Measurements from ENCODE around the gene STAB2. TPM values are rescaled to one million over a fixed set of nuclear protein-coding genes. Genes with fewer than 3 reads are reported as not detected.

The STAB2 gene
- total and polyA plus RNA-seq, 4 experiments from 2014 or later = not detected

DNA sequence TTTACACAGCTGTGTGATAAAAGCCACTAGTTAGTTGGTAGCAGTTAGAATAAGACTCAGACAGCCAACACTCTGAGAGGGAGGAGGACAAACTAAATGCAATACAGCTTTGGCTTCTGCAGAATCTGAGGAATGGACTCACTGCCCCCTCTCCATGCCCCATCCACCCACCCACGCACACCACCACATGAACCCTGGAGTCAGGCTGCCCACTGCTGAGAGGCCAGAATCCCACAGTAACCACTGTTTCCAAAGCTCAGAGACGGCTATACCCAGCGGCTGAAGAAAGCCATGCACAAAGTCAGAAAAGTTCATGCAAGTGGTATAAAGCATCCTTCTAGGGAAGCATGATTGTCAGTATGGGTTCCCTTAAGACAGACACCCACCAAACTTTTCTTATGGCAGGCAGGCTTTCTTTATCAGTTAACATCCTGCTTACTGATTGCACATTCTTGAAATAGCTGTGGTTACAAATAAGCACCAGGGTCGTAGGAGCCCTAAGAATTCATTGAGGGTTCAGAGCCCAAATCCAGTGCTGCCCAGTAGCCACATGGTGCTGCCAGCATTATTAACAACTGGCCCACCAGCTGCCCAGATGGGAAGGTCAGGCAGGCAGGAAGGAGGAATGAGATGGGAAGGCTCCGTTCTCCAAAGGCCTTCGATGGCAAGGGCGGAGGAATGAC lies 192.5 kb downstream of the STAB2 start:
- Mint-ChIP-seq H3K4me3 (no peak overlapping the region), H3K36me3 (peaks cover 61 to 64% of the 10 kb centered on the region in 2 donors), H3K9me3 (no peaks in the 10 kb centered on the region), H3K27ac (no peak overlapping the region), H3K27me3 (no peaks in the 10 kb centered on the region), H3K4me1 (no peaks in the 10 kb centered on the region)
- Histone ChIP-seq H3K36me3 (ENCODE audit: insufficient read depth, low read length) (peaks cover 15% of the 10 kb centered on the region), H3K4me3 (ENCODE audit: low read length in 2 of 2) (no peak overlapping the region), H3K27me3 (ENCODE audit: insufficient read depth, low read length) (no peaks in the 10 kb centered on the region), H3K4me1 (ENCODE audit: insufficient read depth, low read length) (no peaks in the 10 kb centered on the region), H3K27ac (ENCODE audit: low read depth, low read length) (no peak overlapping the region), H3K9me3 (ENCODE audit: control insufficient read depth in 1 of 2, low read length in 2 of 2) (no peaks in the 10 kb centered on the region)
- ChIA-PET POLR2A (ENCODE audit: partially characterized antibody) (no interaction called here), CTCF (ENCODE audit: partially characterized antibody) (no interaction called here)
- DNase-seq = no peak
- intact Hi-C loops (cut with micrococcal nuclease) = no loop called here

DNA sequence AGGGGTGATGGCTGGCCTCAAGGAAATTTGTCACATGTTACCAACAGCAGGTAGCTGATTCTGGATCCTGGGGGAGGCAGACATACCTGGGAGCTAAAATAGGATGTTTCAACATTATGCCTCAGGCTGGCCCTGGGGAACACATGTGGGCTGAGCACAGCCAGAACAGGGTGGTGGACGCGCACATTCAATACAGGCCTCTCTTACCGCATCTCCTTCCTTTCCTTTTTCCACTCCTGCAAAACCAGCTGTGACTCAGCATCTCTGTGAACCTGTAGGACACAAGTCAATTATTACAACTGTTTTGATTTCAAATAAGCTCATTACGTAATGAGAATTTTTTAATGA lies 193.0 kb downstream of the STAB2 start:
- peaks cover 16% of the 10 kb centered on the region for H3K36me3 ChIP-seq (ENCODE audit: insufficient read depth, low read length)
- CTCF ChIA-PET (ENCODE audit: partially characterized antibody) = no interaction called here
- intact Hi-C loops (cut with micrococcal nuclease) = no loop called here

GRCh38 chr12:103780992-103781391 lies 193.9 kb downstream of the STAB2 start:
- Histone ChIP-seq H3K4me3 (ENCODE audit: low read length in 2 of 2) (no peak overlapping the region), H3K27ac (ENCODE audit: low read depth, low read length) (no peak overlapping the region), H3K36me3 (ENCODE audit: insufficient read depth, low read length) (peaks cover 19% of the 10 kb centered on the region), H3K4me1 (ENCODE audit: insufficient read depth, low read length) (no peaks in the 10 kb centered on the region), H3K9me3 (ENCODE audit: control insufficient read depth in 1 of 2, low read length in 2 of 2) (no peaks in the 10 kb centered on the region), H3K27me3 (ENCODE audit: insufficient read depth, low read length) (no peaks in the 10 kb centered on the region)
- CTCF ChIA-PET (ENCODE audit: partially characterized antibody) = no interaction called here
- DNase-seq = no peak
- Mint-ChIP-seq H3K4me3 (no peak overlapping the region), H3K4me1 (no peaks in the 10 kb centered on the region), H3K27me3 (no peaks in the 10 kb centered on the region), H3K9me3 (no peaks in the 10 kb centered on the region), H3K36me3 (peaks cover 60 to 70% of the 10 kb centered on the region in 2 donors), H3K27ac (no peak overlapping the region)
- intact Hi-C loops (cut with micrococcal nuclease) = no loop called here
- POLR2A ChIA-PET (ENCODE audit: partially characterized antibody) = no interaction called here

More for the DNA sequence above, 193.0 kb downstream of the STAB2 start:
- Histone ChIP-seq H3K9me3 (ENCODE audit: control insufficient read depth in 1 of 2, low read length in 2 of 2) (no peaks in the 10 kb centered on the region), H3K27ac (ENCODE audit: low read depth, low read length) (no peak overlapping the region), H3K4me3 (ENCODE audit: low read length in 2 of 2) (no peak overlapping the region), H3K4me1 (ENCODE audit: insufficient read depth, low read length) (no peaks in the 10 kb centered on the region), H3K27me3 (ENCODE audit: insufficient read depth, low read length) (no peaks in the 10 kb centered on the region)
- DNase-seq = no peak
- no peaks in the 10 kb centered on the region for H3K4me1 Mint-ChIP-seq
- H3K27me3 Mint-ChIP-seq = no peaks in the 10 kb centered on the region
- H3K36me3 Mint-ChIP-seq = peaks cover 65 to 67% of the 10 kb centered on the region in 2 donors
- POLR2A ChIA-PET (ENCODE audit: partially characterized antibody) = no interaction called here
- peak overlapping the region in 1 of 7 donors; percentile 25 for H3K27ac Mint-ChIP-seq
- no peaks in the 10 kb centered on the region for H3K9me3 Mint-ChIP-seq
- no peak overlapping the region for H3K4me3 Mint-ChIP-seq

DNA sequence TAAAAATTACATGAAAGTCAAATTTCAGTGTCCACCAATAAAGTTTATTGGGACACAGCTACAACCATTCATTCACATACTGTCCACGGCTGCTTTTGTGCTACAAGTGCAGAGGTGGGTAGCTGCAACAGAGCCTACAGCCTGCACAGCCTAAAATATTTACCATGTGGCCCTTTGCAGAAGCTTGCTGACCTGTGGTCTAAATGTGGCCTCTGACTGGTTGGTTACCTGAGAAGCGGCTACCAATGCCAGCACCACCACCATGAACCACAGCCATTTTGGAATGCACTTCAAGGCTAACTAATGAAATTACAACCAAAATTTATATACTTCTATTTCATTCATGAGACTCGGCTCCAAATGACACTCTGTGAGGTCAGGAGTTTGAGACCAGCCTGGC lies 195.3 kb downstream of the STAB2 start:
- Histone ChIP-seq H3K4me3 (ENCODE audit: low read length in 2 of 2) (no peak overlapping the region), H3K27me3 (ENCODE audit: insufficient read depth, low read length) (no peaks in the 10 kb centered on the region), H3K27ac (ENCODE audit: low read depth, low read length) (no peak overlapping the region), H3K36me3 (ENCODE audit: insufficient read depth, low read length) (peaks cover 14% of the 10 kb centered on the region), H3K4me1 (ENCODE audit: insufficient read depth, low read length) (no peaks in the 10 kb centered on the region), H3K9me3 (ENCODE audit: control insufficient read depth in 1 of 2, low read length in 2 of 2) (no peaks in the 10 kb centered on the region)
- no peak for DNase-seq
- Mint-ChIP-seq H3K27me3 (no peaks in the 10 kb centered on the region), H3K36me3 (peaks cover 53 to 62% of the 10 kb centered on the region in 2 donors), H3K4me1 (no peaks in the 10 kb centered on the region), H3K27ac (no peak overlapping the region), H3K9me3 (no peaks in the 10 kb centered on the region), H3K4me3 (no peak overlapping the region)
- intact Hi-C loops (cut with micrococcal nuclease) = no loop called here
- ChIA-PET CTCF (ENCODE audit: partially characterized antibody) (no interaction called here), POLR2A (ENCODE audit: partially characterized antibody) (no interaction called here)

DNA sequence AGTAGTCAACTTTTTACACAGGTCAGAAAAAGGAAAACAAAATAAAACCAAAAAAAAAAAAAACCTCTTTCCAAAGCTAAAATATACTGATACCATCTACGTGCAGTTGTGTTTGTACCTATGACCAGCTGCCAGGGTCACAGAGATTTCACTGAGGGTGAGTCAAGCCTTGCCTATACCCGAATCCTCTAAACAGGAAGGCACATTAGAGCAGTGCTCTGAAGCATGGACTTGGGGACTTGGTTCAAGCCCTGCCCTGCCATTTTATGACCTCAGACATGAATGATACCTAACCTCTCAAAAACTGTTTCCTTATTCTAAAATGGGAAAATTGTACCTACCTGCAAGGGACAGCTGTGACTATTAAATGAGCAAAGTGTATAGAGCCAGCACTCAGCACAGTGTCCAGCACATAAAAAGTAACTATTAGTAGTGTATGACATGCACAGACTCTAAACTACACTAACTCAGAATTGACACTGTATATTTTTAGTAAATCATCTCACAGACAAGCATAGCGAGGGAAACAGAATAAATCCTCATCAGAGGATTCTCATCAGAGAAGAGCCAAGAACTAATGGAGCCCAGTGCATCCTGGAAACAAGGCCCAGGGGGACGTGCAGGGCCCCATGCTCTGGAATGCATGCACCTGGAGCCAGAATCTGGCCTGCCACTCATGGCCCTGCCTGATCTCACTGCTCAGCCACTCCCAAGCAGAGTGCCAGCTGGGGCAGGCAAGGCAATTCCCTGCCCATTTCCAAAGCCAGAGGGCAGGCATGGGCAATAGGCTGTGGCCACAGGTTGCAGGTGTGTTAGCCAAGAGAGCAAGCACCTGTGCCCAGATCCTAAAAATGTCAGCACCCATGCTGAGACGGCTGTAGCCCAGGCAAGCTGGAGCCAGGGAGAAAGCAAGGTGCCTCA lies 196.9 kb downstream of the STAB2 start:
- POLR2A ChIA-PET (ENCODE audit: partially characterized antibody) = no interaction called here
- Mint-ChIP-seq H3K36me3 (peaks cover 43 to 51% of the 10 kb centered on the region in 2 donors), H3K4me3 (no peak overlapping the region)

DNA sequence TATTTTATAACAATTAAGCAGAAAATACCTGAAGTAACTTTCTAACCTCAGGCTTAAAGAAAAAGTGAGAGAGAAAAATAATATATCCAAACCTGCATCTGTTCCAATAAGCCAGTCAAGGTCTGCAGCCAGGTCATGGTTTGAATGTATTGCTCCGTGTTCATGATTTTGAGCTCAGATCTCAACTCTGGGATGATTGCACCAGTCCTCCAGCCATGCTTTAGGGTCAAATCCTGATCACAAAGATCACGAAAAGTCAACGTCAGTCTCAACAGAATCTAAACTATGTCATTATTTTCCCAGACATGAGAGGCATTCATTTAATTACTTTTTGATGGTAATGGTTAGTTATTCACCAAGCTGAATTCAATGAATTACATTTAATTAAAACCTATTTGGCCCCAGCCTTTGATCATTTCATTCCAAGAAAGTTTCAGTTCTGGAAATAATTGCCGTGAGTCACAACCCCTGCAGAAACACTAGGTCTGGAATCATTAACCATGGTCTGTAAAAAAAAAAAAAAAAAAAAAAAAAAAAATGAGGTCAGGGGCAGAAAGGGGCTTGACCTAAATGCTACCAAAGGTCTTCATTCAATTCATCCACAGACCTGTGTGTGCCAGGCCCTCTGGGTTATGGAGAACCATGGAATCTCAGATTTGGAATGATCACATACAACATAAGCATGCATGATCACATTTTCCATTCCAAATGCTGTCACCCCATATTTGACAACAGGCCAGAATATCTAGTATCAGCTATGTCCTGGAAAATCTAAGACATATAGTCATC lies 198.4 kb downstream of the STAB2 start:
- peak overlapping the region in 1 of 7 donors; percentile 59 for H3K27ac Mint-ChIP-seq
- no peak overlapping the region for H3K4me3 Mint-ChIP-seq
- Histone ChIP-seq H3K4me1 (ENCODE audit: insufficient read depth, low read length) (no peaks in the 10 kb centered on the region), H3K27me3 (ENCODE audit: insufficient read depth, low read length) (no peaks in the 10 kb centered on the region), H3K36me3 (ENCODE audit: insufficient read depth, low read length) (peaks cover 4% of the 10 kb centered on the region), H3K9me3 (ENCODE audit: control insufficient read depth in 1 of 2, low read length in 2 of 2) (no peaks in the 10 kb centered on the region), H3K27ac (ENCODE audit: low read depth, low read length) (no peak overlapping the region), H3K4me3 (ENCODE audit: low read length in 2 of 2) (no peak overlapping the region)
- intact Hi-C loops (cut with micrococcal nuclease) = no loop called here
- no peak for DNase-seq
- no peaks in the 10 kb centered on the region for H3K27me3 Mint-ChIP-seq
- ChIA-PET CTCF (ENCODE audit: partially characterized antibody) (no interaction called here), POLR2A (ENCODE audit: partially characterized antibody) (no interaction called here)
- H3K9me3 Mint-ChIP-seq = no peaks in the 10 kb centered on the region
- no peaks in the 10 kb centered on the region for H3K4me1 Mint-ChIP-seq
- peaks cover 30 to 40% of the 10 kb centered on the region in 2 donors for H3K36me3 Mint-ChIP-seq

More for the DNA sequence above, 196.9 kb downstream of the STAB2 start:
- Histone ChIP-seq H3K36me3 (ENCODE audit: insufficient read depth, low read length) (peaks cover 12% of the 10 kb centered on the region), H3K9me3 (ENCODE audit: control insufficient read depth in 1 of 2, low read length in 2 of 2) (no peaks in the 10 kb centered on the region), H3K4me3 (ENCODE audit: low read length in 2 of 2) (no peak overlapping the region), H3K27me3 (ENCODE audit: insufficient read depth, low read length) (no peaks in the 10 kb centered on the region), H3K27ac (ENCODE audit: low read depth, low read length) (no peak overlapping the region), H3K4me1 (ENCODE audit: insufficient read depth, low read length) (no peaks in the 10 kb centered on the region)
- CTCF ChIA-PET (ENCODE audit: partially characterized antibody) = no interaction called here
- H3K27me3 Mint-ChIP-seq = no peaks in the 10 kb centered on the region
- no peaks in the 10 kb centered on the region for H3K9me3 Mint-ChIP-seq
- intact Hi-C loops (cut with micrococcal nuclease) = no loop called here
- H3K27ac Mint-ChIP-seq = no peak overlapping the region
- no peak for DNase-seq
- H3K4me1 Mint-ChIP-seq = no peaks in the 10 kb centered on the region

DNA sequence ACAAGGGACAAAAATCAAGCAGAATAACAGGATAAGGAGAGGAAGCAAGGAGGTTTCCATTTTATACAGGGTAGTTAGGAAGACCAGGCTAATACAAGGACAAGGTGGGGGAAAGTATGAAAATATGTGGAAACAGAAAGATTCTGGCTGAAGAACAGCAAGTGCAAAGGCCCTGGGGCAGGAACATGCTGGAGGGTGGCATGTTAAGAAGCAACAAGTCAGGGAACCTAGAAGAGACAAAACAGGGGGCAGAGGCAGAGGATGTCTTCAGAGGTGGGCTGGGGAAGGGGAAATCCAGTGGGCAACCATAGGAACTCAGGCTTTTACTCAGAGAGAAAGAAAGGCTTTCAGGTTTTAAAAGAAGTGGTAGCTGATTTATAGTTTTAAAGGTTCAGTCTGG lies 199.1 kb downstream of the STAB2 start:
- no peaks in the 10 kb centered on the region for H3K4me1 Mint-ChIP-seq
- POLR2A ChIA-PET (ENCODE audit: partially characterized antibody) = no interaction called here
- Histone ChIP-seq H3K27me3 (ENCODE audit: insufficient read depth, low read length) (no peaks in the 10 kb centered on the region), H3K27ac (ENCODE audit: low read depth, low read length) (no peak overlapping the region), H3K36me3 (ENCODE audit: insufficient read depth, low read length) (peaks cover 4% of the 10 kb centered on the region), H3K9me3 (ENCODE audit: control insufficient read depth in 1 of 2, low read length in 2 of 2) (no peaks in the 10 kb centered on the region), H3K4me1 (ENCODE audit: insufficient read depth, low read length) (no peaks in the 10 kb centered on the region), H3K4me3 (ENCODE audit: low read length in 2 of 2) (no peak overlapping the region)
- no peaks in the 10 kb centered on the region for H3K27me3 Mint-ChIP-seq
- H3K27ac Mint-ChIP-seq = peak overlapping the region in 1 of 7 donors; percentile 77
- intact Hi-C loops (cut with micrococcal nuclease) = no loop called here
- no peak for DNase-seq
- H3K36me3 Mint-ChIP-seq = peaks cover 31 to 42% of the 10 kb centered on the region in 2 donors
- CTCF ChIA-PET (ENCODE audit: partially characterized antibody) = no interaction called here
- no peak overlapping the region for H3K4me3 Mint-ChIP-seq
- H3K9me3 Mint-ChIP-seq = no peaks in the 10 kb centered on the region
